Glutamatergic neuron (in vitro differentiated cells): ENCODE measurements around the gene SPON1. TPM values are rescaled to one million over a fixed set of nuclear protein-coding genes. Genes with fewer than 3 reads are reported as not detected.

Experiments
- DNase-seq: peaks from one replicate; pipeline ENCODE4 v3.0.0; 2022
- H3K27ac Mint-ChIP-seq: one replicate; pipeline ENCODE4 v1.8.0; 2020; ENCODE audit warnings: mild to moderate bottlenecking, mixed read lengths, inconsistent platforms; ENCODE audit not compliant: unreplicated experiment
- H3K27me3 Mint-ChIP-seq: one replicate; pipeline ENCODE4 v1.8.0; 2020; ENCODE audit warnings: mild to moderate bottlenecking, moderate library complexity, mixed read lengths, inconsistent platforms; ENCODE audit not compliant: unreplicated experiment
- H3K36me3 Mint-ChIP-seq: one replicate; pipeline ENCODE4 v1.8.0; 2020; ENCODE audit warnings: mild to moderate bottlenecking, mixed read lengths, inconsistent platforms; ENCODE audit not compliant: unreplicated experiment
- H3K4me1 Mint-ChIP-seq: one replicate; pipeline ENCODE4 v1.8.0; 2020; ENCODE audit warnings: mild to moderate bottlenecking, low read depth, mixed read lengths, inconsistent platforms; ENCODE audit not compliant: unreplicated experiment
- H3K4me3 Mint-ChIP-seq: one replicate; pipeline ENCODE4 v1.8.0; 2020; ENCODE audit warnings: mild to moderate bottlenecking, mixed read lengths, inconsistent platforms; ENCODE audit not compliant: unreplicated experiment
- H3K9me3 Mint-ChIP-seq: one replicate; pipeline ENCODE4 v1.8.0; 2020; ENCODE audit warnings: mild to moderate bottlenecking, moderate library complexity, mixed read lengths, inconsistent platforms; ENCODE audit not compliant: unreplicated experiment
- total RNA-seq: library from RNA; stranded (reverse); fragmentation: NEBNext Ultra II Directional; extraction: Animal tissue kit (Norgen Biotek cat#: 25700); gene quantifications from one replicate; pipeline ENCODE4 v1.2.1, GENCODE V29; 2021; ENCODE audit not compliant: unreplicated experiment
- TF ChIP-seq, protein P1 (sequence below): fragments of 200-600 bp; sonication (generic); IDR thresholded peaks from one replicate; pipeline ENCODE4 v1.5.0; 2021; ENCODE audit not compliant: partially characterized antibody, unreplicated experiment

SPON1 gene
- total RNA-seq, 1 donor from 2014 or later: 0.81 TPM

DNA sequence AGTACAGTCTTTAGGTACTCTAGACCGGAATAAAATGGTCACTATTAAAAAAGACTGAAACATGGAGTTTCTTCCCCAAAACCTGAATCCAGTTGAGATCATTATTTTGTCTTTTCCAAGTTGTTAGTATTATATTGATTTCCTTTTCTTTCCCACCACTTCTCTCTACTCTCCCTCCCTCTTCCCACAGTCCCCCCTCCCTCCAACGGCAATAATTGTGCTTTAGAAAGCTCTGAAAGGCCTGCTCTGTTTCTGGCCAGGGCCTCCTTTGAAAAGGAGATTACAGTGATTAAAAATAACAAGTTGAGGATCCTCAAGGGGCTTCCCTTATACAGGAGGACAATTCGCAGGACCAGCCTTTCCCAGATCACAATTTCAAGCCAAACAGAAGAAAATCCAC is 3.5 kb downstream of the SPON1 start:
- no peak for DNase-seq
- Mint-ChIP-seq H3K4me1 (peaks cover 5% of the 10 kb centered on the region), H3K27me3 (peaks cover 22% of the 10 kb centered on the region), H3K4me3 (no peak overlapping the region), H3K27ac (no peak overlapping the region), H3K36me3 (no peaks in the 10 kb centered on the region), H3K9me3 (peaks cover 2% of the 10 kb centered on the region)
- TF ChIP-seq, protein P1, sequence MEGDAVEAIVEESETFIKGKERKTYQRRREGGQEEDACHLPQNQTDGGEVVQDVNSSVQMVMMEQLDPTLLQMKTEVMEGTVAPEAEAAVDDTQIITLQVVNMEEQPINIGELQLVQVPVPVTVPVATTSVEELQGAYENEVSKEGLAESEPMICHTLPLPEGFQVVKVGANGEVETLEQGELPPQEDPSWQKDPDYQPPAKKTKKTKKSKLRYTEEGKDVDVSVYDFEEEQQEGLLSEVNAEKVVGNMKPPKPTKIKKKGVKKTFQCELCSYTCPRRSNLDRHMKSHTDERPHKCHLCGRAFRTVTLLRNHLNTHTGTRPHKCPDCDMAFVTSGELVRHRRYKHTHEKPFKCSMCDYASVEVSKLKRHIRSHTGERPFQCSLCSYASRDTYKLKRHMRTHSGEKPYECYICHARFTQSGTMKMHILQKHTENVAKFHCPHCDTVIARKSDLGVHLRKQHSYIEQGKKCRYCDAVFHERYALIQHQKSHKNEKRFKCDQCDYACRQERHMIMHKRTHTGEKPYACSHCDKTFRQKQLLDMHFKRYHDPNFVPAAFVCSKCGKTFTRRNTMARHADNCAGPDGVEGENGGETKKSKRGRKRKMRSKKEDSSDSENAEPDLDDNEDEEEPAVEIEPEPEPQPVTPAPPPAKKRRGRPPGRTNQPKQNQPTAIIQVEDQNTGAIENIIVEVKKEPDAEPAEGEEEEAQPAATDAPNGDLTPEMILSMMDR: no peak

- DNase-seq: no peak
- H3K27ac Mint-ChIP-seq: no peak overlapping the region
- peaks cover 2% of the 10 kb centered on the region for H3K9me3 Mint-ChIP-seq
- TF ChIP-seq, protein P1: no peak
- H3K4me3 Mint-ChIP-seq: no peak overlapping the region
- no peaks in the 10 kb centered on the region for H3K36me3 Mint-ChIP-seq
- peaks cover 7% of the 10 kb centered on the region for H3K4me1 Mint-ChIP-seq
- peaks cover 19% of the 10 kb centered on the region for H3K27me3 Mint-ChIP-seq
Measured at GRCh38 chr11:13966486-13966885, 4.0 kb downstream of the SPON1 start.

GRCh38 chr11:13970986-13971385 is 8.5 kb downstream of the SPON1 start:
- Mint-ChIP-seq H3K27ac (no peak overlapping the region), H3K36me3 (no peaks in the 10 kb centered on the region), H3K27me3 (peaks cover 10% of the 10 kb centered on the region), H3K9me3 (no peaks in the 10 kb centered on the region), H3K4me3 (no peak overlapping the region), H3K4me1 (peaks cover 11% of the 10 kb centered on the region)
- DNase-seq: peak; percentile 36
- TF ChIP-seq, protein P1: no peak

DNA sequence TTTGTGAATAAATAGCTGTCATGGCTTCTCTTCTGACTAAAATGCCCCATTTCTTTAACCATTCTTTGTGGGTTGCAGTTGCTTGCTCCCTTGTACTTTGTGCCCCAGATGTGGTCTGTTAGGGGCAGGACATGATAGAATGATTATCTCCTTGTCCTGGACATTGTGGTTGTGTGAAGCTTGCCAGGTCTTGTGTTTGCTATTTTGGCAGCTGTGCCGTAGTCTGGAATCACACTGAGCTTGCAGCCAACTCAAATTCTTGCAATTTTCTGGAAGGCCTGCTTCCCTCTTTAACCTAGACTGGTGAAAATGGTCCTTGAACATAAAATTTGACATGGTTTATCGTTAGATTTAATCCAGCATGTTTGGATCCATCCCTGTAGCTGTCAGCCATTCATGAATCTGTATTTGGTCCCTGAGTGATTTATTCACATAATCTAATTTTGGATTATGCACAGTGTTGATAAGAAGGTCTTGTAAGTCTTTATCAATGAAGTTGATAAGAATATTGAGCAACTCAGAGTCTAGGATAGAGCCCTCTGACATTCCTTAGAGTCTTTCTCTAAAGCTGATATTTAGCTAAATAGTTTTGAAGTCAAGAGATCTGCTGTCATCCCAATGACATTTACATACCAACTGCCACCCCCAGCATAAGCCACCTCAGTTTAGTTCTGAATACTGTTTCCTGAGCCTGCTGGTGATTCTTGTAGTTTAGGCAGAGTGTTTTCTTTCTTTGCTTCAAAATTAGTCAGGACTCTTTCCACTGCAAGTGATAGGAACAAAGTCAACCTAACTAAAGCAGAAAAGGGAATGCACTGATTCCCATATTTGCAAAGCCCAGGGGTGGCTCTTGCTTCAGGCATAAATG is 9.8 kb downstream of the SPON1 start:
- H3K9me3 Mint-ChIP-seq: no peaks in the 10 kb centered on the region
- H3K27me3 Mint-ChIP-seq: peaks cover 5% of the 10 kb centered on the region
- DNase-seq: no peak
- H3K27ac Mint-ChIP-seq: no peak overlapping the region
- no peak overlapping the region for H3K4me3 Mint-ChIP-seq
- TF ChIP-seq, protein P1: no peak
- H3K4me1 Mint-ChIP-seq: peaks cover 11% of the 10 kb centered on the region
- no peaks in the 10 kb centered on the region for H3K36me3 Mint-ChIP-seq

DNA sequence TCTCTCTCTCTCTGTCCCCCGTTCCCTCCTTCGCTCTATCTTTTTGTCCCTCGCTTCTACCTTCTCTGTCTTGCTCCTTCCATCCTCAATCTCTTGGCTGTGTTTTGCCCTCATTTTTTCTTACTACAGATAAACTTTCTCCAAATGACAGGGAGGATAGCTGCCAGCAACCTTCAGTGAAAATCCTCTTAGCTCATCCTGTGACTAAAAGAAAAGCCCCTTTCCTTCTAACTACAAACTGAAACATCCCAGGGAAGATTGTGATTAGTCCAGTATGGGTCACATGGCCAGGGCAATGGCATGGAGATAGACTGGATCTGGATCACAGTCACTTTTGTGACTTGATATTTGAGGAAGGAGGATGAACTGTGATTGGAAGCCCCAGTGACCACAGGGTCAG is 10.4 kb downstream of the SPON1 start:
- H3K27ac Mint-ChIP-seq: no peak overlapping the region
- H3K27me3 Mint-ChIP-seq: peaks cover 5% of the 10 kb centered on the region
- DNase-seq: no peak
- no peaks in the 10 kb centered on the region for H3K36me3 Mint-ChIP-seq
- H3K4me3 Mint-ChIP-seq: no peak overlapping the region
- H3K4me1 Mint-ChIP-seq: peaks cover 11% of the 10 kb centered on the region
- H3K9me3 Mint-ChIP-seq: no peaks in the 10 kb centered on the region
- TF ChIP-seq, protein P1: no peak
